ENCODE measurements around the gene CALML6. TPM values are rescaled to one million over a fixed set of nuclear protein-coding genes. Genes with fewer than 3 reads are reported as not detected.

The CALML6 gene
- polyA plus RNA-seq, 3 donors = 0.24 TPM; not detected in 2

GRCh38 chr1:1955621-1956094 is 40.6 kb downstream of the CALML6 start:
- peaks cover 3% of the 10 kb centered on the region for H3K4me1 Mint-ChIP-seq
- no peaks in the 10 kb centered on the region for H4K20me1 ChIP-seq (ENCODE audit: insufficient read depth, low read length)
- H3K4me2 ChIP-seq (replicated peaks; ENCODE audit: extremely low read depth, low read length, poor library complexity, severe bottlenecking) = no peak overlapping the region
- H3K27me3 ChIP-seq (ENCODE audit: control insufficient read depth in 2 of 2, insufficient read depth in 2 of 2, low read length in 2 of 2) = peaks cover 0 to 6% of the 10 kb centered on the region in 2 donors
- TF ChIP-seq CTCF (IDR thresholded peaks at IDR 0.05) = no peak
- no peak overlapping the region for H3K4me3 Mint-ChIP-seq
- no peaks in the 10 kb centered on the region for H3K36me3 ChIP-seq (replicated peaks in 1 of 2; ENCODE audit: control insufficient read depth in 1 of 2, insufficient read depth in 2 of 2, low read length in 2 of 2)
- no peak overlapping the region for H3K27ac ChIP-seq (ENCODE audit: low read depth in 1 of 2, low read length in 2 of 2)
- peaks cover 9 to 19% (median 14%) of the 10 kb centered on the region in 3 donors for H3K27me3 Mint-ChIP-seq (ENCODE audit: low read depth in 3 of 3)
- H3K27ac Mint-ChIP-seq = no peak overlapping the region
- 88% methylated on average over 14 of the region's 14 CpGs for WGBS (ENCODE audit: insufficient coverage)
- H3K4me3 ChIP-seq (replicated peaks in 1 of 3; ENCODE audit: low read depth in 2 of 3, low read length in 3 of 3) = no peak overlapping the region
- no peaks in the 10 kb centered on the region for H3K36me3 Mint-ChIP-seq
- H3K79me2 ChIP-seq (ENCODE audit: insufficient read depth, low read length) = no peaks in the 10 kb centered on the region
- DNase-seq = no peak
- no peak overlapping the region for H2AFZ ChIP-seq (ENCODE audit: insufficient read depth, low read depth, low read length, poor library complexity, severe bottlenecking)
- intact Hi-C loops (cut with micrococcal nuclease) = no loop called here
- H3K9ac ChIP-seq (ENCODE audit: insufficient read depth, low read length, poor library complexity, severe bottlenecking) = no peak overlapping the region
- H3K9me3 ChIP-seq (replicated peaks in 1 of 2; ENCODE audit: control insufficient read depth in 1 of 2, insufficient read depth in 1 of 2, low read length in 2 of 2) = peaks cover 3 to 15% of the 10 kb centered on the region in 2 donors
- H3K9me3 Mint-ChIP-seq = peaks cover 6 to 16% (median 13%) of the 10 kb centered on the region in 7 donors
- peaks cover 6 to 8% of the 10 kb centered on the region in 2 donors for H3K4me1 ChIP-seq (ENCODE audit: control insufficient read depth in 1 of 2, insufficient read depth in 2 of 2, low read length in 2 of 2)

GRCh38 chr1:1956101-1956500 is 41.0 kb downstream of the CALML6 start:
- no peak overlapping the region for H3K4me3 Mint-ChIP-seq
- Histone ChIP-seq H2AFZ (ENCODE audit: insufficient read depth, low read depth, low read length, poor library complexity, severe bottlenecking) (no peak overlapping the region), H3K4me1 (ENCODE audit: control insufficient read depth in 1 of 2, insufficient read depth in 2 of 2, low read length in 2 of 2) (peaks cover 6 to 8% of the 10 kb centered on the region in 2 donors), H3K27me3 (ENCODE audit: control insufficient read depth in 2 of 2, insufficient read depth in 2 of 2, low read length in 2 of 2) (peaks cover 0 to 6% of the 10 kb centered on the region in 2 donors), H3K36me3 (replicated peaks in 1 of 2; ENCODE audit: control insufficient read depth in 1 of 2, insufficient read depth in 2 of 2, low read length in 2 of 2) (no peaks in the 10 kb centered on the region), H3K4me3 (replicated peaks in 1 of 3; ENCODE audit: low read depth in 2 of 3, low read length in 3 of 3) (no peak overlapping the region), H3K79me2 (ENCODE audit: insufficient read depth, low read length) (no peaks in the 10 kb centered on the region), H3K9ac (ENCODE audit: insufficient read depth, low read length, poor library complexity, severe bottlenecking) (no peak overlapping the region), H4K20me1 (ENCODE audit: insufficient read depth, low read length) (no peaks in the 10 kb centered on the region), H3K4me2 (replicated peaks; ENCODE audit: extremely low read depth, low read length, poor library complexity, severe bottlenecking) (no peak overlapping the region), H3K27ac (ENCODE audit: low read depth in 1 of 2, low read length in 2 of 2) (no peak overlapping the region), H3K9me3 (replicated peaks in 1 of 2; ENCODE audit: control insufficient read depth in 1 of 2, insufficient read depth in 1 of 2, low read length in 2 of 2) (peaks cover 0 to 10% of the 10 kb centered on the region in 2 donors)
- 98% methylated on average over 7 of the region's 7 CpGs for WGBS (ENCODE audit: insufficient coverage)
- H3K36me3 Mint-ChIP-seq = no peaks in the 10 kb centered on the region
- peaks cover 2 to 12% (median 8%) of the 10 kb centered on the region in 7 donors for H3K9me3 Mint-ChIP-seq
- no peak overlapping the region for H3K27ac Mint-ChIP-seq
- no peak for DNase-seq
- H3K4me1 Mint-ChIP-seq = peaks cover 3% of the 10 kb centered on the region
- intact Hi-C loops (cut with micrococcal nuclease) = no loop called here
- no peak for TF ChIP-seq CTCF (IDR thresholded peaks at IDR 0.05)
- H3K27me3 Mint-ChIP-seq (ENCODE audit: low read depth in 3 of 3) = peaks cover 10 to 21% (median 14%) of the 10 kb centered on the region in 3 donors

Data from CD14-positive monocyte (primary cell).